H1 (cell line): ENCODE results near the gene PRAMEF7. TPM values are rescaled to one million over a fixed set of nuclear protein-coding genes. Genes with fewer than 3 reads are reported as not detected.
"Not testable (repeated sequence)": the region's sequence is repeated elsewhere in the genome, so short reads cannot be mapped to it uniquely, and the experiment has no call there.

Source experiments
- CTCF ChIA-PET: fragments of 300-600 bp; sonication (Branson Sonifier 250); formaldehyde crosslinking; loops from one replicate; lab custom pipeline; 2021; ENCODE audit not compliant: partially characterized antibody; lab: Charles Lee
- POLR2A ChIA-PET: fragments of 300-600 bp; sonication (Branson Sonifier 250); formaldehyde crosslinking; loops from one replicate; lab custom pipeline; 2021; ENCODE audit warnings: inconsistent platforms; ENCODE audit not compliant: partially characterized antibody; lab: Charles Lee
- DNase-seq, 2 experiments: peaks; one replicate each; pipeline versions ENCODE4 v3.0.0 to v3.0.0-alpha.2; 2010 to 2022; ENCODE audit warnings: low spot score in 2 of 2, low read depth in 1 of 2, mixed read lengths in 1 of 2
- FAIRE-seq: peaks from 2 replicates; lab custom pipeline; 2011; peaks lifted over from hg19 to GRCh38; lab: Jason Lieb, UNC
- H2AFZ ChIP-seq: 2 replicates; pipeline ENCODE4 v1.8.1; 2012; ENCODE audit warnings: low read length, inconsistent platforms
- H2AK5ac ChIP-seq: 2 replicates; pipeline ENCODE4 v1.6.1; 2013; ENCODE audit warnings: low read depth, low read length
- H2BK120ac ChIP-seq: replicated peaks from 2 replicates; pipeline ENCODE3; 2013; ENCODE audit warnings: low read depth, low read length, inconsistent platforms
- H2BK12ac ChIP-seq: 2 replicates; pipeline ENCODE4 v1.6.1; 2013; ENCODE audit warnings: low read depth, low read length
- H2BK15ac ChIP-seq: 2 replicates; pipeline ENCODE4 v1.6.1; 2013; ENCODE audit warnings: low read length
- H2BK20ac ChIP-seq: 2 replicates; pipeline ENCODE4 v1.6.1; 2013; ENCODE audit warnings: low read length
- H2BK5ac ChIP-seq: 2 replicates; pipeline ENCODE4 v1.6.1; 2013; ENCODE audit warnings: low read depth, low read length
- H3K14ac ChIP-seq: 2 replicates; pipeline ENCODE4 v1.6.1; 2013; ENCODE audit warnings: inconsistent platforms; ENCODE audit not compliant: insufficient read length
- H3K18ac ChIP-seq: 2 replicates; pipeline ENCODE4 v1.6.1; 2013; ENCODE audit warnings: low read length; ENCODE audit errors: extremely low read depth
- H3K23ac ChIP-seq: 2 replicates; pipeline ENCODE4 v1.6.1; 2013; ENCODE audit warnings: inconsistent platforms; ENCODE audit not compliant: insufficient read length
- H3K23me2 ChIP-seq: 2 replicates; pipeline ENCODE4 v1.6.1; 2013; ENCODE audit warnings: low read depth, low read length
- H3K27ac ChIP-seq: 2 replicates; pipeline ENCODE4 v1.6.1; 2011; ENCODE audit warnings: low read depth, low read length, inconsistent platforms
- H3K27me3 ChIP-seq, 4 experiments: replicated peaks in 1 of 4; 1 replicate in 1 of 4; 2 replicates in 3 of 4; pipeline versions ENCODE4 v1.6.1 to v1.8.1; 2011 to 2013; ENCODE audit warnings: low read length in 3 of 4, mild to moderate bottlenecking in 3 of 4, inconsistent platforms in 2 of 4, mixed read lengths in 2 of 4, moderate library complexity in 1 of 4; ENCODE audit not compliant: control insufficient read depth in 3 of 4, insufficient read depth in 3 of 4; ENCODE audit errors: extremely low read depth in 1 of 4
- H3K36me3 ChIP-seq, 4 experiments: 2 replicates each; pipeline versions ENCODE4 v1.6.1 to v1.8.1; 2011 to 2013; ENCODE audit warnings: mild to moderate bottlenecking in 4 of 4, low read length in 3 of 4, moderate library complexity in 2 of 4, control low read depth in 1 of 4, inconsistent platforms in 1 of 4; ENCODE audit not compliant: insufficient read depth in 4 of 4, control insufficient read depth in 2 of 4
- H3K4ac ChIP-seq: replicated peaks from 2 replicates; pipeline ENCODE3; 2013; ENCODE audit warnings: low read length, low read depth, mixed read lengths, inconsistent platforms; ENCODE audit not compliant: insufficient read length
- H3K4me1 ChIP-seq, 4 experiments: replicated peaks in 1 of 4; 1 replicate in 1 of 4; 2 replicates in 3 of 4; pipeline versions ENCODE4 v1.6.1 to v1.8.1; 2011 to 2013; ENCODE audit warnings: low read length in 3 of 4, inconsistent platforms in 2 of 4, mixed read lengths in 1 of 4; ENCODE audit not compliant: insufficient read depth in 4 of 4, control insufficient read depth in 3 of 4
- H3K4me2 ChIP-seq, 2 experiments: 2 replicates each; pipeline versions ENCODE4 v1.6.1 to v1.8.1; 2011 to 2013; ENCODE audit warnings: low read depth in 2 of 2, low read length in 2 of 2, control low read depth in 1 of 2, inconsistent platforms in 1 of 2, mild to moderate bottlenecking in 1 of 2; ENCODE audit not compliant: insufficient read depth in 1 of 2
- H3K4me3 ChIP-seq, 4 experiments: fragments of 200-600, 300-600 bp in 1 of 4; sonication (generic), shearing (Covaris generic), sonication (Bioruptor Twin) in 1 of 4; 2 replicates each; pipeline versions ENCODE4 v1.5.1 to v1.8.1; 2011 to 2016; ENCODE audit warnings: low read length in 4 of 4, low read depth in 3 of 4, control low read depth in 2 of 4, inconsistent platforms in 2 of 4, mild to moderate bottlenecking in 2 of 4, mixed read lengths in 1 of 4, moderate library complexity in 1 of 4; ENCODE audit not compliant: insufficient read depth in 2 of 4; ENCODE audit errors: extremely low read depth in 1 of 4
- H3K56ac ChIP-seq: replicated peaks from 2 replicates; pipeline ENCODE3; 2013; ENCODE audit warnings: low read depth, mild to moderate bottlenecking, mixed read lengths, low read length, inconsistent platforms; ENCODE audit not compliant: insufficient read length
- H3K79me1 ChIP-seq: 2 replicates; pipeline ENCODE4 v1.6.1; 2013; ENCODE audit warnings: low read depth, low read length, control low read depth
- H3K79me2 ChIP-seq, 2 experiments: 2 replicates each; pipeline versions ENCODE4 v1.6.1 to v1.8.1; 2012 to 2013; ENCODE audit warnings: low read length in 2 of 2, mild to moderate bottlenecking in 2 of 2, inconsistent platforms in 1 of 2; ENCODE audit not compliant: insufficient read depth in 2 of 2, control insufficient read depth in 1 of 2
- H3K9ac ChIP-seq, 4 experiments: replicated peaks in 1 of 4; 1 replicate in 1 of 4; 2 replicates in 3 of 4; pipeline versions ENCODE4 v1.6.1 to v1.8.1; 2011 to 2013; ENCODE audit warnings: low read depth in 3 of 4, low read length in 3 of 4, control low read depth in 2 of 4, mild to moderate bottlenecking in 2 of 4, moderate library complexity in 2 of 4, inconsistent platforms in 1 of 4; ENCODE audit errors: extremely low read depth in 1 of 4
- H3K9me3 ChIP-seq, 2 experiments: 2 replicates each; pipeline versions ENCODE4 v1.6.1 to v1.8.1; 2012 to 2013; ENCODE audit warnings: mild to moderate bottlenecking in 2 of 2, moderate library complexity in 2 of 2, control low read depth in 1 of 2, inconsistent platforms in 1 of 2, low read depth in 1 of 2, low read length in 1 of 2, mixed read lengths in 1 of 2; ENCODE audit not compliant: insufficient read depth in 2 of 2
- H4K20me1 ChIP-seq, 2 experiments: replicated peaks in 1 of 2; 2 replicates each; pipeline versions ENCODE3 to v1.8.1; 2011 to 2013; ENCODE audit warnings: inconsistent platforms in 2 of 2, low read length in 2 of 2, mild to moderate bottlenecking in 1 of 2; ENCODE audit not compliant: insufficient read depth in 2 of 2, control insufficient read depth in 1 of 2
- H4K5ac ChIP-seq: 2 replicates; pipeline ENCODE4 v1.6.1; 2013; ENCODE audit warnings: low read length, low read depth, mixed read lengths, inconsistent platforms; ENCODE audit not compliant: insufficient read length
- H4K8ac ChIP-seq: 2 replicates; pipeline ENCODE4 v1.8.0; 2013; ENCODE audit warnings: mild to moderate bottlenecking, moderate library complexity, low read length, inconsistent platforms; ENCODE audit not compliant: insufficient read depth; ENCODE audit errors: extremely low read depth
- H4K91ac ChIP-seq: replicated peaks from 2 replicates; pipeline ENCODE3; 2013; ENCODE audit warnings: low read length, mixed read lengths, inconsistent platforms; ENCODE audit not compliant: insufficient read length
- WGBS, 2 experiments: shearing (Covaris generic) in 1 of 2; methylation state at CpG; one replicate each; pipeline versions ENCODE4 v1.1.6 to v1.1.7; 2013 to 2015; ENCODE audit warnings: low lambda C conversion rate in 2 of 2, mixed read lengths in 2 of 2, inconsistent platforms in 1 of 2, low coverage in 1 of 2, missing lambda C conversion rate in 1 of 2; ENCODE audit not compliant: insufficient replicate concordance in 2 of 2, insufficient coverage in 1 of 2, insufficient read length in 1 of 2; ENCODE audit errors: extremely low coverage in 1 of 2, missing lambda C conversion rate in 1 of 2; 5-methylcytosine and 5-hydroxymethylcytosine counted together
- polyA plus RNA-seq, 7 experiments: library from polyadenylated mRNA; depleted of rRNA in 3 of 7; stranded (reverse) in 5 of 7; unstranded in 2 of 7; fragments of >200 nt in 5 of 7; fragments of 200-250 nt in 2 of 7; gene quantifications; 1 replicate in 5 of 7; 2 replicates in 1 of 7; 4 replicates in 1 of 7; pipeline versions ENCODE4 v1.2.1 to v1.2.3, GENCODE V29; 2011 to 2013; ENCODE audit warnings: missing spikeins in 2 of 7, mixed read lengths in 2 of 7
- total RNA-seq: library from RNA; stranded (reverse); fragmentation: NEBNext Ultra II Directional; extraction: Animal tissue kit (Norgen Biotek cat#: 25700); gene quantifications from 2 replicates; pipeline ENCODE4 v1.2.1, GENCODE V29; 2021

Gene PRAMEF7
- total and polyA plus RNA-seq, 2 of the 8 experiments (the other 6 are each of a cell fraction or from before 2014, with no cell fraction given), result not detected

GRCh38 chr1:12903793-12904572 lies 12.4 kb upstream of the PRAMEF7 start:
- H2BK20ac ChIP-seq, H4K20me1 ChIP-seq, FAIRE-seq, H2BK15ac ChIP-seq, H2BK12ac ChIP-seq, POLR2A ChIA-PET, H3K18ac ChIP-seq, H3K56ac ChIP-seq, H3K4me3 ChIP-seq, H3K79me1 ChIP-seq, H3K4me1 ChIP-seq, H3K9ac ChIP-seq, H4K8ac ChIP-seq, H3K27me3 ChIP-seq, H3K23ac ChIP-seq, DNase-seq, H3K27ac ChIP-seq, H3K4me2 ChIP-seq, H2BK120ac ChIP-seq, H3K23me2 ChIP-seq, H2AFZ ChIP-seq, H4K91ac ChIP-seq, H3K14ac ChIP-seq, H4K5ac ChIP-seq, H3K79me2 ChIP-seq, H2BK5ac ChIP-seq, H3K4ac ChIP-seq, CTCF ChIA-PET, H3K9me3 ChIP-seq, H2AK5ac ChIP-seq, H3K36me3 ChIP-seq: not testable (repeated sequence)
- 78% methylated on average over 4 of the region's 5 CpGs; no CpG with 5 or more reads in 1 of the 2 experiments for WGBS, 2 experiments

GRCh38 chr1:12921749-12922148 lies 5.3 kb downstream of the PRAMEF7 start:
- CTCF ChIA-PET, H4K91ac ChIP-seq, H3K23ac ChIP-seq, H3K4me2 ChIP-seq, H4K8ac ChIP-seq, H3K9ac ChIP-seq, H3K27me3 ChIP-seq, H2BK12ac ChIP-seq, H3K4ac ChIP-seq, H3K14ac ChIP-seq, H4K5ac ChIP-seq, H3K79me2 ChIP-seq, POLR2A ChIA-PET, H3K23me2 ChIP-seq, H2AFZ ChIP-seq, H2BK15ac ChIP-seq, H3K4me3 ChIP-seq, H3K27ac ChIP-seq, H3K18ac ChIP-seq, H2BK120ac ChIP-seq, H3K56ac ChIP-seq, DNase-seq, H3K36me3 ChIP-seq, FAIRE-seq, H3K79me1 ChIP-seq, H2AK5ac ChIP-seq, H2BK5ac ChIP-seq, H2BK20ac ChIP-seq, H3K4me1 ChIP-seq, H4K20me1 ChIP-seq: not testable (repeated sequence)
- peaks cover 0 to 11% of the 10 kb centered on the region in 2 experiments; a peak in 2 of 4 replicates for H3K9me3 ChIP-seq
- WGBS, 2 experiments, result 89% methylated on average over 2 of the region's 2 CpGs; no CpG with 5 or more reads in 1 of the 2 experiments
